Tibial nerve (tissue), 4 donors: Measurements from ENCODE around the gene CCDC38. TPM values are rescaled to one million over a fixed set of nuclear protein-coding genes. Genes with fewer than 3 reads are reported as not detected.

Experiments used
- DNase-seq, 2 donors: peaks; one replicate each; pipeline ENCODE4 v3.0.0-alpha.2; 2019; ENCODE audit warnings: low spot score in 2 of 2
- H3K27ac ChIP-seq, 4 donors: fragments of 200-600 bp; sonication (generic) in 3 of 4; one replicate each; pipeline ENCODE4 v1.5.1; 2017 to 2019; ENCODE audit warnings: mild to moderate bottlenecking in 1 of 4
- H3K27me3 ChIP-seq, 2 donors: fragments of 200-600 bp; sonication (generic) in 1 of 2; one replicate each; pipeline versions ENCODE4 v1.5.1 to v1.6.0; 2017 to 2019
- H3K36me3 ChIP-seq, 3 donors: fragments of 200-600 bp; sonication (generic); one replicate each; pipeline ENCODE4 v1.5.1; 2018 to 2019
- H3K4me1 ChIP-seq, 4 donors: fragments of 200-600 bp; sonication (generic) in 3 of 4; one replicate each; pipeline ENCODE4 v1.5.1; 2017 to 2019
- H3K4me3 ChIP-seq, 4 donors: fragments of 200-600 bp; sonication (generic) in 3 of 4; one replicate each; pipeline ENCODE4 v1.5.1; 2017 to 2019; ENCODE audit warnings: mild to moderate bottlenecking in 1 of 4, moderate library complexity in 1 of 4
- H3K9me3 ChIP-seq, 4 donors: fragments of 200-600 bp; sonication (generic) in 3 of 4; one replicate each; pipeline ENCODE4 v1.5.1; 2017 to 2019
- EP300 ChIP-seq, 2 donors: sonication (generic); formaldehyde crosslinking; IDR thresholded peaks; one replicate each; pipeline ENCODE4 v1.6.1; 2017; ENCODE audit warnings: antibody characterized with exemption in 2 of 2, mild to moderate bottlenecking in 1 of 2
- POLR2A ChIP-seq, 2 donors: fragments of 450-650 bp; IDR thresholded peaks; one replicate each; pipeline ENCODE4 v1.6.1; 2017; ENCODE audit warnings: antibody characterized with exemption in 2 of 2, mild to moderate bottlenecking in 2 of 2, moderate library complexity in 2 of 2
- WGBS, 2 donors: methylation state at CpG; one replicate each; pipeline ENCODE4 v1.1.5; 2018; 5-methylcytosine and 5-hydroxymethylcytosine counted together
- total RNA-seq, 4 donors: library from RNA; depleted of rRNA; stranded (reverse); fragments of >200 nt; gene quantifications; one replicate each; pipeline ENCODE4 v1.1.0, GENCODE V29; 2016
- TF ChIP-seq, protein P1 (sequence below), 5 experiments: fragments of 200-600 bp in 3 of 5; fragments of 450-650 bp in 2 of 5; sonication (generic) in 3 of 5; IDR thresholded peaks; one replicate each; pipeline ENCODE4 v1.5.1; 2016 to 2019; ENCODE audit warnings: antibody characterized with exemption in 5 of 5, mild to moderate bottlenecking in 3 of 5, moderate library complexity in 2 of 5

The CCDC38 gene
- total RNA-seq, 4 donors from 2014 or later = not detected

DNA sequence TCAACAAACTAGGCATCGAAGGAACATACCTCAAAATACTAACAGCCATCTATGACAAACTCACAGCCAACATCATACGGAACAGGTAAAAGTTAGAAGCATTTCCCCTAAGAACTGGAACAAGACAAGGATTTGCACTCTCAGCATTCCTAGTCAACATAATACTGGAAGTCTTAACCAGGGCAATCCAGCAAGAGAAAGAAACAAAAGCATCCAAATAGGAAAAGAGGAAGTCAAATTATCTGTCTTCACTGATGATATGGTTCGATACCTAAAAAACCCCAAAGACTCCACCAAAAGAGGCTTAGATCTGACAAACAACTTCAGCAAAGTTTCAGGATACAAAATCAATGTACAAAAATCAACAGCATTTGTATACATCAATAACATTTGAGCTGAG lies 32.5 kb downstream of the CCDC38 start:
- no peaks in the 10 kb centered on the region for H3K4me1 ChIP-seq
- 92 to 95% methylated on average over 3 of the region's 3 CpGs for WGBS, 2 donors

GRCh38 chr12:95908573-95908972 lies 33.8 kb downstream of the CCDC38 start:
- no peak for DNase-seq
- Histone ChIP-seq H3K27me3 (no peaks in the 10 kb centered on the region), H3K36me3 (no peaks in the 10 kb centered on the region), H3K27ac (no peak overlapping the region), H3K4me3 (no peak overlapping the region), H3K4me1 (no peaks in the 10 kb centered on the region), H3K9me3 (peaks cover 0 to 3% (median 0%) of the 10 kb centered on the region in 4 donors)
- TF ChIP-seq POLR2A (IDR thresholded peaks at IDR 0.05) (no peak), EP300 (IDR thresholded peaks at IDR 0.05) (no peak)
- TF ChIP-seq, protein P1, sequence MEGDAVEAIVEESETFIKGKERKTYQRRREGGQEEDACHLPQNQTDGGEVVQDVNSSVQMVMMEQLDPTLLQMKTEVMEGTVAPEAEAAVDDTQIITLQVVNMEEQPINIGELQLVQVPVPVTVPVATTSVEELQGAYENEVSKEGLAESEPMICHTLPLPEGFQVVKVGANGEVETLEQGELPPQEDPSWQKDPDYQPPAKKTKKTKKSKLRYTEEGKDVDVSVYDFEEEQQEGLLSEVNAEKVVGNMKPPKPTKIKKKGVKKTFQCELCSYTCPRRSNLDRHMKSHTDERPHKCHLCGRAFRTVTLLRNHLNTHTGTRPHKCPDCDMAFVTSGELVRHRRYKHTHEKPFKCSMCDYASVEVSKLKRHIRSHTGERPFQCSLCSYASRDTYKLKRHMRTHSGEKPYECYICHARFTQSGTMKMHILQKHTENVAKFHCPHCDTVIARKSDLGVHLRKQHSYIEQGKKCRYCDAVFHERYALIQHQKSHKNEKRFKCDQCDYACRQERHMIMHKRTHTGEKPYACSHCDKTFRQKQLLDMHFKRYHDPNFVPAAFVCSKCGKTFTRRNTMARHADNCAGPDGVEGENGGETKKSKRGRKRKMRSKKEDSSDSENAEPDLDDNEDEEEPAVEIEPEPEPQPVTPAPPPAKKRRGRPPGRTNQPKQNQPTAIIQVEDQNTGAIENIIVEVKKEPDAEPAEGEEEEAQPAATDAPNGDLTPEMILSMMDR (IDR thresholded peaks at IDR 0.05) = no peak

More for the DNA sequence above, 32.5 kb downstream of the CCDC38 start:
- H3K4me3 ChIP-seq = no peak overlapping the region
- H3K36me3 ChIP-seq = no peaks in the 10 kb centered on the region
- no peak overlapping the region for H3K27ac ChIP-seq
- peaks cover 0 to 3% (median 0%) of the 10 kb centered on the region in 4 donors for H3K9me3 ChIP-seq
- no peak for DNase-seq
- no peak for TF ChIP-seq POLR2A (IDR thresholded peaks at IDR 0.05)
- TF ChIP-seq, protein P1 (IDR thresholded peaks at IDR 0.05) = no peak
- TF ChIP-seq EP300 (IDR thresholded peaks at IDR 0.05) = no peak
- no peaks in the 10 kb centered on the region for H3K27me3 ChIP-seq

GRCh38 chr12:95898081-95898480 lies 44.3 kb downstream of the CCDC38 start:
- Histone ChIP-seq H3K36me3 (no peaks in the 10 kb centered on the region), H3K27me3 (peaks cover 0 to 7% of the 10 kb centered on the region in 2 donors), H3K4me3 (no peak overlapping the region), H3K27ac (no peak overlapping the region), H3K9me3 (peaks cover 0 to under 1% (median 0%) of the 10 kb centered on the region in 4 donors), H3K4me1 (no peaks in the 10 kb centered on the region)
- DNase-seq = no peak
- TF ChIP-seq POLR2A (IDR thresholded peaks at IDR 0.05) (no peak), EP300 (IDR thresholded peaks at IDR 0.05) (no peak)
- TF ChIP-seq, protein P1 (IDR thresholded peaks at IDR 0.05) = no peak
- WGBS, 2 donors = 69 to 71% methylated on average over 4 of the region's 4 CpGs

DNA sequence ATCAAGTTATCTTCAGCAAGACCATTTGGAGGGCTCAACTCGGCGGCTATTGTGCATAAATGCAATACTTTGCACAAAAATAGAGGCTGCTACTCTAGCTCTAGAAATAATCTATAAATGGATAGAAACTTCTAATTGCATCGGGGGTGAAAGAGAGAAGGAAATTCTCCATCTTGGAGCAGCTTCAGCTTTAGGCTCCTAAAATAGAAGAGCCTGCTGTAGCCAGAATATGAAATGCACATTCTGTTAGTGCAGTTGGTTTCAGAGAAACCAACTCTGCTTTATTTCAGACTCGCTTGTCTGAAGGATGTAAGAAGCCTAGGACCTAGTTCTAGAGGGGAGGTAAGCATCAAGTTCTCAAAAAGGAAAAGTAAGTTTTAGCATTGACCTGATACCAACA lies 45.6 kb downstream of the CCDC38 start:
- H3K9me3 ChIP-seq = no peaks in the 10 kb centered on the region
- H3K4me3 ChIP-seq = no peak overlapping the region
- no peak overlapping the region for H3K27ac ChIP-seq
- H3K4me1 ChIP-seq = no peaks in the 10 kb centered on the region
- no peak for TF ChIP-seq EP300 (IDR thresholded peaks at IDR 0.05)
- no peak for TF ChIP-seq POLR2A (IDR thresholded peaks at IDR 0.05)
- TF ChIP-seq, protein P1 (IDR thresholded peaks at IDR 0.05) = no peak
- peaks cover 0 to 7% of the 10 kb centered on the region in 2 donors for H3K27me3 ChIP-seq
- H3K36me3 ChIP-seq = no peaks in the 10 kb centered on the region
- DNase-seq = no peak
- 86 to 90% methylated on average over 4 of the region's 4 CpGs for WGBS, 2 donors

GRCh38 chr12:95890958-95891357 lies 51.5 kb downstream of the CCDC38 start:
- DNase-seq = no peak
- WGBS, 2 donors = 70 to 79% methylated on average over 3 of the region's 3 CpGs
- no peaks in the 10 kb centered on the region for H3K9me3 ChIP-seq
- TF ChIP-seq POLR2A (IDR thresholded peaks at IDR 0.05) (no peak), EP300 (IDR thresholded peaks at IDR 0.05) (no peak)
- TF ChIP-seq, protein P1 (IDR thresholded peaks at IDR 0.05) = no peak
- peaks cover 0 to 7% of the 10 kb centered on the region in 2 donors for H3K27me3 ChIP-seq
- no peaks in the 10 kb centered on the region for H3K4me1 ChIP-seq
- H3K36me3 ChIP-seq = no peaks in the 10 kb centered on the region
- no peak overlapping the region for H3K27ac ChIP-seq
- H3K4me3 ChIP-seq = no peak overlapping the region
